T-helper 2 cell treated with Interferon-gamma antibody and Interleukin-4, amounts not matched to agents 100 ng/mL and 5 ng/mL, for 36 hours (primary cell): Measurements from ENCODE around the gene SNRNP70. TPM values are rescaled to one million over a fixed set of nuclear protein-coding genes. Genes with fewer than 3 reads are reported as not detected.

ENCODE experiments used
- intact Hi-C: fragments of 100-400 bp; cut with micrococcal nuclease; formaldehyde crosslinking; loops from one replicate; pipeline ENCODE4 v1.15.1; 2023
- total RNA-seq: library from RNA; stranded (reverse); gene quantifications from 2 replicates; pipeline ENCODE4 v1.2.3, GENCODE V29; 2022

The SNRNP70 gene
- total RNA-seq, 1 donor from 2014 or later = 228 TPM

DNA sequence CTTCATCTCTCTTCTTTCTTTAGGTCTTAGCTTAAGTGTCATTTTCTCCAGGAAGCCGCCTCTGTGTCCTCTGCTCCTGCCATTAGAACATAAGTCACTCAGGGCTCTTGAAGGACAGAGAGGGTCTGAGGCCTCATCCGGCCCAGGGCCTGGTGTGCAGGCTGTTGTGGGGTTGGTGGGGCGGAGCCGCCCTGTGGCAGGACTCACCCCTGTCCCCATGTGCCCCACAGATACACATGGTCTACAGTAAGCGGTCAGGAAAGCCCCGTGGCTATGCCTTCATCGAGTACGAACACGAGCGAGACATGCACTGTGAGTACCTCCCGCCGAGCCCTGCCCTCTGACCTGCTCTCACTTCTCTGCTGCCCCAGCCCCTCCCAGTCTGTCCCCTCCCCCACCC lies 15.9 kb downstream of the SNRNP70 start:
- intact Hi-C loops = loop anchor here (10.0 kb wide), 1 partner anchor 104 kb away; no protein-coding TSS in a partner anchor

DNA sequence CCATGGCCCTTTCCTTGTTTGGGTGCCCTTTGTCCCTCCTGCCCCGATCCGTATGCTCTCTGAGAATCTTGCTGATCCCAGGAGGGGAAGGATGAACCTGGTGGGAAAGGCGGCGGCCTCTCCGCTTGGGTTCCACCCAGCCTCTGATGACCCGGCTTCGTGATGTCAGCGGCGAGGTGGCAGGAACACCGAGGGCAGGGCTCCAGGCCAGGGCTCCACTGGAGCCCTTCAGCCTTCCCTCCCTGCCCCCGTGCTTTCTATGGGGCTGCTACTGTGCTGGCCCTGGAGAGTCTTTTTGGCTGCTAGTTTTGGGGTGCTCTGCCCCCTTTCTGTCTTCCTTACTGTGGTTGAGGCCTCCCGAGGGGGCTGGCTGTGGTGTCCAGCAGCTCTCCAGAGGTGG lies 17.1 kb downstream of the SNRNP70 start:
- intact Hi-C loops = loop anchor here (10.0 kb wide), 1 partner anchor 102 kb away; no protein-coding TSS in a partner anchor

DNA sequence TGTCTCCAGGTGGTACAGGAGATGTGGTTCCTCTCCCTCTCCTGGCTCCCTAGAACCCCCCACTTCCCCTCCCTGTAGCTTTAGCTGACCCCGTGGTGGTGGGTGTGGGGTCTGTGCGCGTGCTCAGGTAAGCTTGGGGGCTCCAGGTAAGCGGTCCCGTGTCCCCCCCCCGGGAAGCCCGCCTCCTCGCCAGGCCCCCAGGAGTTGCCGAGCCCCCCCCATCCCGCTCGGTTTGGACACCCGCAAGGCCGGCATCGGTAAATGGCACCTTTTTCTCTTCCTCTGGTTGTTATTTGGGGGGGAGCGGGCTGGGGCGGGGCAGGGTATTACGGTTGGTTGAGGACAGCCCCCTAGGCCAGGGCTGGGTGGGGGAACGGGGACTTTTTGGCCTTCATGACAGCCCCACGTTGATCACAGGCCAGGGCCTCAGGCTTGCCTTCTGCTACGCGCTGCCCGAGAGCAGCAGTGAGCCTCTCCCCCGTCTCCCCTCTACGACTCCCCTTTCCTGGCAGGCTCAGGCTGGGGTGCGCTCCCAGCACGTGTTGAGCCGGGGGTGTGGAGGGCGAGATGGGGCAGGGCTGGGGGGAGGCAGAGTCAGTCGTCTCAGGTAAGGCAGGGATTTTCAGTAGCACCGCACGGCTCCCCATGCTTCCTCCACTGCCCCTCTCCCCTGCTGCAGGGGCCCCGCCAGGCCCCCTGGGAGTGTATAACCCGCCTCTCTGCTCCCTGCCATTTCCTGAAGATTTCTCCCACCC lies 18.3 kb downstream of the SNRNP70 start:
- intact Hi-C loops = loop anchor here (10.0 kb wide), 1 partner anchor 101 kb away; no protein-coding TSS in a partner anchor

DNA sequence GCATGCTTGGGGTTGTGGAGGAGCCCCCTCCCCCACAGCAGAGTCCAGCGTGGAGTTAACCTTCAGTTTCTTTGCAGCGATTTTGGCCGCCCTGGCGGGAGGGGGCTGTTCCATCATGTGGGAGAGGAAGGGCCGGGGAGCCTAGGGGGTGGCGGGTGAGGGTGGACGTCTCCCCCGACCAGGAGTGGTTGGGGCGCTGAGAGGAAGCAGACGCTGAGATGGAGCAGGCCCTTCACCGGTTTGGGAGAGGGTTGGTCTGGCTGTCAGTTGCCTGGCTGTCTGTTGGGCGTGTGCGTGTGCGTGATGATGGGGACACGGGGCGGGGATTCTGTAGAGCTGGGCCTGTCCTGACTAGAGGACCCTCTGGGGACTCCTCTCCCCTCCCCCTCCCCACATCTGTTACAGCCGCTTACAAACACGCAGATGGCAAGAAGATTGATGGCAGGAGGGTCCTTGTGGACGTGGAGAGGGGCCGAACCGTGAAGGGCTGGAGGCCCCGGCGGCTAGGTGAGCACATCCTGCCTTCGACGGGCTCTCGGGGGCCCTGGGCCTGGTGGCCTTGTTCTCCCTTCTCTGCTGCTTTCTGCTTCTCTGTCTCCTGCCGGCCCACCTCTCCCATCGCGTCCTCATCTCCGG lies 19.1 kb downstream of the SNRNP70 start:
- intact Hi-C loops = loop anchor here (10.0 kb wide), 1 partner anchor 100 kb away; no protein-coding TSS in a partner anchor

DNA sequence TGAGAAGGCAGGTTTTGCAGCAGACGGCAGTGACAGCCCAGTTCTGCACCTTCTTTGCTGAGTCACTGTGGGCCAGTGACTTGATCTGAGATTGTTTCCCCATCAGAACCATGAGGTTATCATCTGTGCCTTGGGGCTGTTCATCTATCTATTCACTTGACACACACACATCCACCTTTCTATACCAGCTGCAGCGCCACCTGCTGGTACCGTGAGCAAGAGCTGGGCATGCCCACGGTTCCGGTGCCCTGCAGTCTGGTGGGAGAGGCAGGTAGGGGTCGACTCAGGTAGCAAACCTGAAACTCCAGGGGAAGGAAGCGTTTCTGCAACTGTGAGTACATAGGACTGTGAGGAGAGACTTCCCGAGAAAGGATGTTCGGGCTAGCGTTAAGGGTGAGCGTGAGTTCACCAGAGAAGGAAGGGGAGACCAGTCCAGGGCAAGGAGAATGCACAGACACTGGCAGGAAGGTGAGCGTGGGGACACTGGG lies 21.4 kb downstream of the SNRNP70 start:
- intact Hi-C loops = loop anchor here (1.0 to 10.0 kb wide), 2 partner anchors 8 to 98 kb away; partner anchors contain the start of gene LIN7B

DNA sequence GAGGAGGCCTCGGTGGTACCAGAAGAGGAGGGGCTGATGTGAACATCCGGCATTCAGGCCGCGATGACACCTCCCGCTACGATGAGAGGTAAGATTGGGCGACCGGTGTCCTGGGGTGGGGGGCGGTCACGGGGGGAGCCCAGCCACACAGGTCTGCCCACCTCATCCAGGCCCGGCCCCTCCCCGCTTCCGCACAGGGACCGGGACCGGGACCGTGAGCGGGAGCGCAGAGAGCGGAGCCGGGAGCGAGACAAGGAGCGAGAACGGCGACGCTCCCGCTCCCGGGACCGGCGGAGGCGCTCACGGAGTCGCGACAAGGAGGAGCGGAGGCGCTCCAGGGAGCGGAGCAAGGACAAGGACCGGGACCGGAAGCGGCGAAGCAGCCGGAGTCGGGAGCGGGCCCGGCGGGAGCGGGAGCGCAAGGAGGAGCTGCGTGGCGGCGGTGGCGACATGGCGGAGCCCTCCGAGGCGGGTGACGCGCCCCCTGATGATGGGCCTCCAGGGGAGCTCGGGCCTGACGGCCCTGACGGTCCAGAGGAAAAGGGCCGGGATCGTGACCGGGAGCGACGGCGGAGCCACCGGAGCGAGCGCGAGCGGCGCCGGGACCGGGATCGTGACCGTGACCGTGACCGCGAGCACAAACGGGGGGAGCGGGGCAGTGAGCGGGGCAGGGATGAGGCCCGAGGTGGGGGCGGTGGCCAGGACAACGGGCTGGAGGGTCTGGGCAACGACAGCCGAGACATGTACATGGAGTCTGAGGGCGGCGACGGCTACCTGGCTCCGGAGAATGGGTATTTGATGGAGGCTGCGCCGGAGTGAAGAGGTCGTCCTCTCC lies 22.6 kb downstream of the SNRNP70 start:
- intact Hi-C loops = loop anchor here (10.0 kb wide), 1 partner anchor 97 kb away; no protein-coding TSS in a partner anchor

DNA sequence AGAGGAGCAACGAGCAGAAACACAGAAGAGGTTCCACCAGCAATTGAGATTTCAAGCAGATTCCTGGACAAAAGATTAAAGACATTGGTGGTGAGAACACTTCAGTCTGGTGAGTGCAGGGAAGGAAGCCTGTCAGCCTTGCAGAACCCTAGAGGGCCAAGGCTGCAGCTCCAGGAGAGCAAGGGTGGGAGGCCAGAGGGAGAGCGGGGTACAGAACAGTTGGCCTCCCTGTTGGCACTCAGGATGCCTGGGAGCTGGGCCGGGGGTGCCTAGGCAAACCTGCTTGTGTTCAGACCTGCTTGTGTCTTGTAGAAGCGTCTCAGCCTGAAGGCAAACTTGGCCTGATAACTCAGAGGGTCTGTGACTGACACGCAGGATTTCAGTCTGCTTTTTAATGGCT lies 23.8 kb downstream of the SNRNP70 start:
- intact Hi-C loops = loop anchor here (10.0 kb wide), 1 partner anchor 96 kb away; no protein-coding TSS in a partner anchor

DNA sequence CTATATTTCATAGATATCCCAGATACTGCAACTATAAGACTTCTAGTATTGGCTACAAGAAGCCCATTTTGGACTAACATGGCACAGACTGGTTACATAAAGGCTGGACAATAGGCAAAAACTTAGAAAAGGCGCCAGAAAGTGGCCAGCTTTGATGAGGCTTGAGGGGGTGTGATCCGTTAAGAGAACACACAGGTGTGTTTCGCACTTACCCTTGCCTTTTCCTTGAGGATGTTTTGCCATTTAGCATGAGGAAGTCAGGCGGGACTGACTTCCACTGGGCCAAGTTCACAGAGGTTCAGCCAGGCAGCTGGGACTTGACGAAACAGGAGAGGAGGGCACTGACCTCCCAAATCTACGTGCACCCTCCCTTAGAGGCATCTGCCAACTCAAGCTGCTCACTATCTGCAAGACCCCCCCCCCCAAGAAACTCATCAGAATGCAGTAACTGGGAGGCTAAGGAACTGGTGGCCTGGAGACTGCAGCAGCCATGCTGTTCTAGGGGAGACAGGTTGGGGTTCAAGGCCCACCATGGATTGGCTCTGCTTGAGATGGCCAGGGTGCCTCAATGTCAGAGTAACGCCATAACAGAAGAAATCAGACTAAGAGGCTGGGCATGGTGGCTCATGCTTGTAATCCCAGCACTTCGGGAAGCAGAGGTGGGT lies 24.4 kb downstream of the SNRNP70 start:
- intact Hi-C loops = loop anchor here (10.0 kb wide), 1 partner anchor 95 kb away; no protein-coding TSS in a partner anchor

DNA sequence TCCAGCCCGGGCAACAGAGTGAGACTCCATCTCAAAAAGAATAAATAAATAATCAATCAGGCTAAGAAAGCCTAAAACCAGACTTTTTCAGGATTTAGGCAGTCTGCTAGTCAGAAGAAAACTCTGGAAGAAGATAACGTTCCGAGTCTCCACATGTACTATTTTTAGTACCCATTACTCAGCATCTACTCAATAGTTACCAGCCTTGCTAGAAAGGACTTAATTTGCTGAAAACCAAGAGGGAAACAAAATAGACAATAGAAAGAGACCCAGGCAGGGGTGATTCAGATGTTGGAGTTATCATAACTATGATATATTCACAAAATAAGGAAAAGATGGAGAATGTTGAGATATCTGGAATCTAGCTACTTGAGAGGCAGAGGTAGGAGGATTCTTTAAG lies 25.3 kb downstream of the SNRNP70 start:
- intact Hi-C loops = no loop called here

DNA sequence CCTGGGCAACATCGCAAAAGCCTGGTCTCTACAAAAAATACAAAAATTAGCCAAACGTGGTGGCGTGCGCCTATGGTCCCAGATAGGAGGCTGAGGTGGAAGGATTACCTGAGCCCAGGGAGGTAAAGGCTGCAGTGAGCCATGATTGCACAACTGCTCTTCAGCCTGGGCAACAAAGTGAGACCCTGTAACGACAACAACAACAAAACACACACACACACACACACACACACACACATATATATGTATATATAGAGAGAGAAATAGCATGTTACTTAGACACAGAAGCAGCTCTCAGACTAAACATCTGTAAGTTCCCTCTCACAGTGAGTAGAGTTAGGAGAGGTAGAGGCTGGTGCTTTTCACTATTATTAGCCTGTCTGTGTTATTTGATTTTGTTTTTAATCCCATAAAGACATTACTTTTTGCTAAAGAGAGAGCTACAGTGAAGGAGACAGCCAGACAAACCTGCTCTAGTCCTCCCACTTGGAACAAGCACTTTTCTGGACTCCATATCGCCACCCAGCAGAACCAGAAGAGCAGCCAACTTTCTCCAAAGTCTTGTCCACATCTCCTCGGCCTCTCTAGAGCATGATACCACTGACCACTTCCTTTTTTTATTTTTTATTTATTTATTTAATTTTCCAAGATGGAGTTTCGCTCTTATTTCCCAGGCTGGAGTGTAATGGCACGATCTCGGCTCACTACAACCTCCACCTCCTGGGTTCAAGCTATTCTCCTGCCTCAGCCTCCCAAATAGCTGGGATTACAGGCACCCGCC lies 26.2 kb downstream of the SNRNP70 start:
- intact Hi-C loops = no loop called here

DNA sequence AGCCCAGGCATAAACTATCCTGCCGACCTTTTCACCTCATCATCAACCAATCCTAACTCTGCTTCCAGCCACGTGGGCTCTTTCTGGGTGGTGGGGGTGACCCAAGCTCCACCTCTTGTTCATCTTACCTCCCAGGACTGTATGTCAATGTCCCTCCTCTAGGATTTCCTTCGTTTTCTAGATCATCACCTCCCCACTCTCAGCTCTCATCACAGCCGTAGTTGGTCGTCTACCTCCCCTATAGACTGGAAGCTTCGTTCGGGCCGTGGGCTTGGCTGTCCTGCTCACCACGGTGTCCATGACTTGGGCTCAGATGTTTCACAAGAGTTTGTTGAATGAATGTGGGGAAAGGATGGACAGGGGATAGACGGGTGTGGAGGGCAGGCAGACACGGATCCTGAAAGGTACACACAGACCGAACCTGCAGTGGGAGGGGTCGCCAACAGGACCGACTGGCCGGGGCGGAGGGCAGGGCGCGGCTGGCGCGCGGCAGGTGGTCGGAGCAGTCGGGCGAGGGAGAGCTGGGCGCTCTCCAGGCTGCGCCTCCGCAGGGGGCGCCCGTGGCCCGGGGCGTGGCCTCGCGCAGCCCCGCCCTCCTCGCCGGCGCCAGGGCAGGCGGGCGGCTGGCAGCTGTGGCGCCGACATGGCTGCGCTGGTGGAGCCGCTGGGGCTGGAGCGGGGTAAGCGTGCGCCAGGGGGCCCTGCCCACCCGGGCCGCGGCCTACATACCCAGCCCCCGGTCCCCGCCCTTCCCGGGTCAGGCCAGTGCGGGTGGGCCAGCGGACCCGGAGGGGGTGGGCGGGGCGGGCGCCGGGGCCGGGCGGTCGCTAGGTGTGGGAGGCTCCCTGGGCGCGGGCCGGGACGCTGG lies 28.7 kb downstream of the SNRNP70 start, which contains the start of gene LIN7B:
Gene LIN7B (plus strand): TSS at position 609 of the 868 bp plus-strand sequence. CDS start 35 bp downstream, at position 644.
- intact Hi-C loops = loop anchor here (1.0 to 2.0 kb wide), 2 partner anchors 8 to 15 kb away; no protein-coding TSS in a partner anchor

DNA sequence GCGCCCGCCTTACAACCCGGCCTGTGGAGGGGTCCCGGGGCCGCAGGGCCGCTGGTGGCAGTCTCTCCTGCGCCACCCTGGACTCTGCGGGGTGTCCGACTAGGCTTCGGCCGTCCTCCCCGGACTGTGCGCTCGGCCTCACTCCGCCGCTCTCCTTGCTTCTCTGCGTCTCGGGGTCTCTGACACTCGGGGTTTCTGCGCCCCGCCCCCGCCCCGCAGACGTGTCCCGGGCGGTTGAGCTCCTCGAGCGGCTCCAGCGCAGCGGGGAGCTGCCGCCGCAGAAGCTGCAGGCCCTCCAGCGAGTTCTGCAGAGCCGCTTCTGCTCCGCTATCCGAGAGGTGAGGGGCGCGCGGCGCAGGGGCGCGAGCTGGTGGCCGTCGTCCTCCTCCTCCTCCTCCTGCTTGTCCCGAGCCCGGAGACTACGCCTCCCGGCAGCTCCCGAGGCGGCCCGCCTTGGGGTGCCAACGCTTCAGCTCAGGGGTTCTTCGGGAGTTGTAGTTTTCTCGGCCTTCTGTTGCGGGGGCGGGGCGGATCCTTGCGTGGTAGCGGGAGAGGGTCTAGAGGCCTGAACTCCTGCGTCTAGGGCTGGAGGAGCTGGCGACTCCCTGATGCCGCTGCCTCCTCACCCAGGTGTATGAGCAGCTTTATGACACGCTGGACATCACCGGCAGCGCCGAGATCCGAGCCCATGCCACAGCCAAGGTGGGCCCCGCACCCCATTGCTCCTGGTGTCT lies 29.5 kb downstream of the SNRNP70 start:
- intact Hi-C loops = loop anchor here (1.0 to 2.0 kb wide), 2 partner anchors 8 to 14 kb away; no protein-coding TSS in a partner anchor

DNA sequence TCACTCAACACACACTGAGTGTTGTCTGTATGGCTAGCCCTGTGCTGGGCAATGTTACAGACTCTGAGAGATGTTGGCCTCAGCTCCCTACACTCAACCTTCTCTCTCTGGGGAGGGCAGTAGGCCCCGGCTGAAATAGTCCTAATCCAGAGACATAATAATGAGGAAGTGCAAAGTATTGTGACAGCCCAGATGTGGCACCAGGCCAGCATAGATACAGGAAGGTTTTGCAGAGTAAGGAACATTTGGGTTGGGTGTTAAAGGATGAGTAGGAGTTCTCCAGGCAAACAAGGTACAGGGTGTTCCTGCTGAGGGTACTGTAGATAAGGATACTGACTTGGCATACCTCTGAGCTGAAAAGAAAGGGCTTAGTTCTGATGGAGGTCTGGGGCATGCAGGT lies 31.3 kb downstream of the SNRNP70 start:
- intact Hi-C loops = no loop called here

DNA sequence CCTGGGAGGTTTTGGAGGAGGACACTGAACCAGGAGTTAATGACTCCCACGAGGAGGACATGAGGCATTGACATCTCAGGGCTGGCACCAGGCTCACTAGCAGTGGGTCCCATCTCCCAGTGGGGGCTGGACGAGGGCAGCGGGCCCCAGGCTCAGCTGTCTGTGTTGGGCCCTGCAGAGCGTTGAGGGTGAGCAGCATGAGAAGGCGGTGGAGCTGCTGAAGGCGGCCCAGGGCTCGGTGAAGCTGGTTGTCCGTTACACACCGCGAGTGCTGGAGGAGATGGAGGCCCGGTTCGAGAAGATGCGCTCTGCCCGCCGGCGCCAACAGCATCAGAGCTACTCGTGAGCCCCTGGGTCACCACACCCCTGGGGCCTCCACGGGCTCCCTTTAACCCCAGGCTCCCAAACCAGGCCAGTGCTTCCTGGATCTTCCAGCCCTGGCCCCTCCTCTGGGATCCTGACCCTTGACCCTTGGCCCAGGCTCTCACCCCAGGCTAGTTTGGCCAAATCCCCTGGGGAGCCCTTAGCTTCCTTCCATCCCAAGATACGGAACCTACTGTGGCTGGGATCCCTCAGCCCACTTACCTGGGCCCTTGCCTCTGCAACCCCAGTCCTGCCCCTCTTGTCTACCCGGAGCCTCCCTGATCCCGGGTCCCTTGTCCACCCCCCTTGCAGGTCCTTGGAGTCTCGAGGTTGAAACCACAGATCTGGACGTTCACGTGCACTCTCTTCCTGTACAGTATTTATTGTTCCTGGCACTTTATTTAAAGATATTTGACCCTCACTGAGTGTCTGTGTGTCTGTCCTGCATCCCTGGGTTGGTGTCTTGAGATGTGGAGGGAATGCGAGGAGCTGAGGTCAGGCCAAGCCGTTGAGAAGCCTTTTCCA lies 32.7 kb downstream of the SNRNP70 start:
- intact Hi-C loops = loop anchor here (2.0 kb wide), 3 partner anchors 29 to 125 kb away; partner anchors contain the start of genes GYS1, RUVBL2 and SNRNP70

DNA sequence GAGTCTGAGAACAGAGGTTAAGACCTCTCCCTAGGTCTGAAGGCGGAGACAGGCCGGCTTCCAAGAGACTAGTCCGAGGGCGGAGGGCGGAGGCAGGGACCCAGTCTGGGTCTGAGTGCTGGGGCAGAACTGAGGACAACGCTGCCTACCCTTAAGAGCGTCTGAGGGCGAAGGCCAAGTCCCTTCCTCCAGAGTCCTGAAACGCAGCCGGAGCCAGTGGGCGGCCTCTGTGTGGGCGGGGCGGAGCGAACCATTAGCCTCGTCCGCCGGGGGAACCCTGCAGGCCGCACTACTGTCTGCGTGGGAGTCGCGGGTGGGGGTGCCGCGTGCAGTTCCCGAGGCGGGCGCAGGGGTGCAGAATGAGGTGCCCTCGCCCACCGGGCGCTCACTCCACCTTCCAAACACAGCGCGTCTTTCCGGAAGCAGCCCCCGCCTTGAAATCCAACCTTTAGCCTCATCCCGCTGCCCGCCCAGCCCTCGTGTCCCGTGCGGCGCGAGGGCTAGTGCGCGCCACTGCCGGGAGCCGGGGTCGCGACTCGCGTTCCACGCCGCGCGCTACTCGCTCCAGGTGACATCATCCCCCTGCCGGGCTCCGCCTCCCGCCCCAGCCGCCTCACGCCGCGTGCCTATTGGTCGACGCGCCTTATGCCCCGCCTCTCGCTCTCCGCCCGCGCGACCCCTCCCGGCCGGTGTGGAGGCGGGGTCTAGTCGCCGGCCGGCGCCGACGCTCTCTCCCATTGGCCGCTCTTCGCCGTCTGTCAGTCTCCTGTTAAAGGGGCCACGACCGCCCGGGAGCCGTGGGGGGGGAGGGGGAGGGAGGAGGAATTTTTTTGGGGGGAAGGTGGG lies 33.5 kb downstream of the SNRNP70 start, which contains the start of gene C19orf73:
Gene C19orf73 (minus strand): TSS at position 579 of the 846 bp plus-strand sequence. CDS start 121 bp downstream, at position 458.
- intact Hi-C loops = loop anchor here (1.0 to 2.0 kb wide), 4 partner anchors 10 to 126 kb away; partner anchors contain the start of genes GYS1, RUVBL2 and SNRNP70
